SU-DHL-6 (cell line): ENCODE data around the gene SCD.

Experiments used
- H2AFZ ChIP-seq: fragments of 200-600 bp; sonication (generic); 2 replicates; pipeline ENCODE4 v1.6.1; 2014; ENCODE audit warnings: low read depth, mild to moderate bottlenecking, moderate library complexity, mixed read lengths, antibody characterized with exemption, low read length; ENCODE audit not compliant: severe bottlenecking
- H3F3A ChIP-seq: fragments of 200-600 bp; shearing (Covaris generic); 2 replicates; pipeline ENCODE4 v1.6.0; 2016; ENCODE audit warnings: antibody characterized with exemption, mild to moderate bottlenecking; ENCODE audit not compliant: insufficient read depth
- H3K27ac ChIP-seq: fragments of 200-600 bp; sonication (generic); 2 replicates; pipeline ENCODE4 v1.5.1; 2016; ENCODE audit warnings: low read depth, mild to moderate bottlenecking, low read length, moderate library complexity, mixed read lengths
- H3K27me3 ChIP-seq: fragments of 200-600 bp; sonication (generic), shearing (Covaris generic); 2 replicates; pipeline ENCODE4 v1.6.0; 2014; ENCODE audit warnings: mild to moderate bottlenecking, low read length
- H3K36me3 ChIP-seq: fragments of 200-600 bp; sonication (generic); 2 replicates; pipeline ENCODE4 v1.6.1; 2014; ENCODE audit warnings: mild to moderate bottlenecking, low read length, mixed read lengths
- H3K4me2 ChIP-seq: fragments of 300-600, 200-600 bp; shearing (Covaris generic), sonication (generic); 2 replicates; pipeline ENCODE4 v1.6.0; 2014; ENCODE audit warnings: low read length, low read depth, mild to moderate bottlenecking; ENCODE audit not compliant: poor library complexity, severe bottlenecking
- H3K4me3 ChIP-seq: fragments of 200-600 bp; sonication (generic); 2 replicates; pipeline ENCODE4 v1.5.1; 2014; ENCODE audit warnings: antibody characterized with exemption, low read length, mild to moderate bottlenecking, mixed read lengths; ENCODE audit not compliant: insufficient read depth, poor library complexity, severe bottlenecking
- H3K79me2 ChIP-seq: fragments of 200-600 bp; sonication (generic); 2 replicates; pipeline ENCODE4 v1.6.1; 2014; ENCODE audit warnings: mild to moderate bottlenecking, low read length, moderate library complexity; ENCODE audit not compliant: insufficient read depth
- H3K9ac ChIP-seq: fragments of 200-600 bp; sonication (generic); 2 replicates; pipeline ENCODE4 v1.7.0; 2014; ENCODE audit warnings: mild to moderate bottlenecking, low read length
- H3K9me2 ChIP-seq: fragments of 200-600 bp; sonication (generic); replicated peaks from 2 replicates; pipeline ENCODE4 v1.6.1; 2014; ENCODE audit warnings: low read length; ENCODE audit not compliant: insufficient read depth
- H3K9me3 ChIP-seq: fragments of 200-600 bp; sonication (generic); 2 replicates; pipeline ENCODE4 v1.6.1; 2014; ENCODE audit warnings: low read length, mixed read lengths; ENCODE audit not compliant: insufficient read depth
- H4K20me1 ChIP-seq: fragments of 200-600 bp; sonication (generic); 2 replicates; pipeline ENCODE4 v1.6.1; 2014; ENCODE audit warnings: low read depth, mild to moderate bottlenecking, antibody characterized with exemption, low read length, moderate library complexity, mixed read lengths
- CTCF ChIP-seq: fragments of 200-600 bp; sonication (generic); IDR thresholded peaks from one replicate; pipeline ENCODE4 v1.5.1; 2017; ENCODE audit warnings: antibody characterized with exemption, mild to moderate bottlenecking, low read length, moderate library complexity; ENCODE audit not compliant: insufficient read depth, poor library complexity, severe bottlenecking
- EZH2phosphoT487 ChIP-seq: fragments of 200-600 bp; sonication (generic), shearing (Covaris generic); conservative IDR thresholded peaks from 2 replicates; pipeline ENCODE4 v1.6.1; 2018; ENCODE audit warnings: mild to moderate bottlenecking, antibody characterized with exemption, low read length, moderate library complexity, mixed read lengths

The SCD gene

GRCh38 chr10:100342627-100342972, 4.4 kb upstream of the SCD start:
- TF ChIP-seq CTCF (no peak), EZH2phosphoT487 (no peak)
- peaks cover 12% of the 10 kb centered on the region; the same call in 1 of the 2 replicates for H3F3A ChIP-seq
- H3K9me3 ChIP-seq: no peaks in the 10 kb centered on the region
- H3K79me2 ChIP-seq: peaks cover 6% of the 10 kb centered on the region
- H3K9ac ChIP-seq: no peak overlapping the region
- no peak overlapping the region for H3K4me3 ChIP-seq
- H3K27me3 ChIP-seq: no peaks in the 10 kb centered on the region
- H2AFZ ChIP-seq: no peak overlapping the region
- no peak overlapping the region for H3K4me2 ChIP-seq
- no peak overlapping the region for H3K27ac ChIP-seq
- no peaks in the 10 kb centered on the region for H3K9me2 ChIP-seq
- H3K36me3 ChIP-seq: no peaks in the 10 kb centered on the region
- no peaks in the 10 kb centered on the region for H4K20me1 ChIP-seq

GRCh38 chr10:100344241-100344788, 2.7 kb upstream of the SCD start:
- no peaks in the 10 kb centered on the region for H3K27me3 ChIP-seq
- H3K9me3 ChIP-seq: no peaks in the 10 kb centered on the region

GRCh38 chr10:100345570-100346330, 1.3 kb upstream of the SCD start:
- Histone ChIP-seq H3K9me3 (no peaks in the 10 kb centered on the region), H3K9me2 (no peaks in the 10 kb centered on the region), H3K9ac (peak overlapping the region; percentile 95), H4K20me1 (peaks cover 16% of the 10 kb centered on the region), H3F3A (peaks cover 8% of the 10 kb centered on the region; the same call in 1 of the 2 replicates), H2AFZ (no peak overlapping the region), H3K27ac (peak overlapping the region; percentile 76), H3K36me3 (peaks cover 28% of the 10 kb centered on the region), H3K4me3 (peak overlapping the region; percentile 77), H3K4me2 (peak overlapping the region; percentile 93), H3K27me3 (no peaks in the 10 kb centered on the region), H3K79me2 (peaks cover 38% of the 10 kb centered on the region)
- TF ChIP-seq EZH2phosphoT487 (no peak), CTCF (no peak)

More at GRCh38 chr10:100344241-100344788, 2.7 kb upstream of the SCD start:
- TF ChIP-seq CTCF (no peak), EZH2phosphoT487 (no peak)
- peaks cover 14% of the 10 kb centered on the region for H3K36me3 ChIP-seq
- H3K4me3 ChIP-seq: no peak overlapping the region
- H3K9ac ChIP-seq: no peak overlapping the region
- peaks cover 23% of the 10 kb centered on the region for H3K79me2 ChIP-seq
- H3K27ac ChIP-seq: no peak overlapping the region
- peaks cover 11% of the 10 kb centered on the region; the same call in 1 of the 2 replicates for H3F3A ChIP-seq
- H4K20me1 ChIP-seq: peaks cover 3% of the 10 kb centered on the region; the same call in 1 of the 2 replicates
- H3K9me2 ChIP-seq: no peaks in the 10 kb centered on the region
- H3K4me2 ChIP-seq: no peak overlapping the region
- no peak overlapping the region for H2AFZ ChIP-seq
